HPDE6-E6E7 (cell line): Measurements from ENCODE around the gene PLCD1.

Experiments
- DNase-seq: peaks from one replicate; pipeline ENCODE4 v3.0.0; 2011; ENCODE audit warnings: missing footprints; ENCODE audit errors: extremely low spot score

Gene PLCD1

GRCh38 chr3:37964146-37964545, 65.3 kb downstream of the PLCD1 start:
- DNase-seq, result no peak

GRCh38 chr3:37963635-37964034, 65.8 kb downstream of the PLCD1 start:
- DNase-seq, result no peak

GRCh38 chr3:37963016-37963415, 66.4 kb downstream of the PLCD1 start:
- no peak for DNase-seq

GRCh38 chr3:37961622-37962431, 67.6 kb downstream of the PLCD1 start:
- DNase-seq, result no peak

DNA sequence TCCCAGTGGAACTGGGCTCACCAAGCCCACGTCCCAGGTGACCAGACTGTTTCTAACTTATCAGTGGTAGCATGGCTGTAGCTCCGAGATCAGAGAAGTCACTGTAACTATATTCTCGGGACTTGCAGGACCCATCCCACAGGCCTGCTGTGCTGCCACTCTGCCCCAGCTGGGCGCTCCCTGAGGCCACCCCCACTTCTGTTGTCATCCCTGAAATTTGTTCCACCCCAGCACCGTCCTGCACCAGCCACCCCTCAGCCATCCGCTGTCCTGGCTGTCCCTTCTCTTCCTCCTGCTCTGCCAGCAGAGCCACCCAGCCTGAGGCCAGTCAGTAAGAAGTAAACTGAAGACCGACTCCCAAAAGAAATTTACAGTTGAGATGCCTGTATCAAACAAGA, 71.9 kb downstream of the PLCD1 start:
- no peak for DNase-seq
